Measurements from ENCODE around the gene NRN1L. TPM values are rescaled to one million over a fixed set of nuclear protein-coding genes. Genes with fewer than 3 reads are reported as not detected.

Gene NRN1L
- total RNA-seq, 1 donor from 2014 or later = not detected

DNA sequence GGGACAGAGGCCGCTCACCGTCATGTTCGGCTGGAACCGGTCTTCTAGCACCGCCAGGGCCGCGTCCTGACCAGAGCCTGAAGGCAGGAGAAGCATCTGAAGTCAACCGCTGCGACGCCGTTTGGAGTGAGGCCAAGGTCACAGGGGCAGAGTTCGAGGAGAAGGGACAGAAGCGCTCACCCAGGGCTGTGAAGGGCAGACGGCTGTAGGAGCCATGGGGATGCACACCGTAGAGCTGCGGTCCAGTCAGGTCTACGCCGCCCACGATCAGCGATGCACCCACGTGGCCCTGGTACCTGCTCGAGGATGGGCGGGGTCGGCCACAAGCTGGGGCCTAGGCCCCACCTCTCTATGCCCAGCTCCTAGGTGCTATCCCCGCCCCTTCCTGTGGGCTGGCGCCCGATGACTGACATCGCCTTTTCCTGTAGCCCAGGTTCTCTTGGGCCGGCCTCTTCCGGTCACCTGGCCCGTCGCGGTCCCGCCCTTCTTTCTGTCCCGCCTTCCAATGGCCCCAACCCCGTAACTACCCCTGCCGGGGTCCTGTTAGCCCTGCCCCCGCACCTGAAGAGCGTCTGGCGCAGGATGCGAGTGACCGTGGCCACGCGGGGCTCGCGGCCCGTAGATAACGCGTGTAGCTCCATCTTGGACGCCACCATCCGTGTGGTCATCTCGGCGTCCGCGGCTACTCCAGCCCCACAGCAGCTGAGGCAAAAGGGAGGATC lies 50.9 kb downstream of the NRN1L start:
- peak; percentile 92 for DNase-seq (ENCODE audit: low read depth)

Other genes with a start within 250 kb of the NRN1L start
- 0.55 and 2.8 TPM in 2 replicates for gene CARMIL2, start 239.7 kb upstream of the NRN1L start, total RNA-seq
- 10.0 and 11.3 TPM in 2 replicates for gene ACD, start 224.6 kb upstream of the NRN1L start, total RNA-seq
- gene PARD6A, start 223.9 kb upstream of the NRN1L start, total RNA-seq = 2.8 and 16.1 TPM in 2 replicates
- 14.6 and 22.8 TPM in 2 replicates for gene ENKD1, start 218.1 kb upstream of the NRN1L start, total RNA-seq
- 4.6 and 11.1 TPM in 2 replicates for gene C16orf86, start 218.1 kb upstream of the NRN1L start, total RNA-seq
- gene GFOD2, start 165.6 kb upstream of the NRN1L start, total RNA-seq = 24.7 and 33.6 TPM in 2 replicates
- 2.4 and 11.0 TPM in 2 replicates for gene RANBP10, start 78.3 kb upstream of the NRN1L start, total RNA-seq
- gene TSNAXIP1, start 78.0 kb upstream of the NRN1L start, total RNA-seq = under 0.01 and 4.8 TPM in 2 replicates
- gene THAP11, start 42.6 kb upstream of the NRN1L start, total RNA-seq = 19.6 and 36.1 TPM in 2 replicates
- 204 and 241 TPM in 2 replicates for gene NUTF2, start 38.0 kb upstream of the NRN1L start, total RNA-seq
- 34.7 and 37.2 TPM in 2 replicates for gene CENPT, start 37.2 kb upstream of the NRN1L start, total RNA-seq
- gene EDC4, start 11.8 kb upstream of the NRN1L start, total RNA-seq = 48.4 and 62.9 TPM in 2 replicates
- 14.8 and 39.7 TPM in 2 replicates for gene PSKH1, start 8.4 kb downstream of the NRN1L start, total RNA-seq
- gene CTRL, start 47.0 kb downstream of the NRN1L start, total RNA-seq = 0.15 and 0.69 TPM in 2 replicates
- 26.4 and 143 TPM in 2 replicates for gene PSMB10, start 52.0 kb downstream of the NRN1L start, total RNA-seq
- gene LCAT, start 59.2 kb downstream of the NRN1L start, total RNA-seq = 2.1 and 5.8 TPM in 2 replicates
- 42.0 and 104 TPM in 2 replicates for gene SLC12A4, start 83.8 kb downstream of the NRN1L start, total RNA-seq
- not detected in 2 replicates for gene DPEP3, start 95.6 kb downstream of the NRN1L start, total RNA-seq
- gene DPEP2, start 114.6 kb downstream of the NRN1L start, total RNA-seq = not detected in 2 replicates
- gene DPEP2NB, start 131.0 kb downstream of the NRN1L start, total RNA-seq = not detected in 2 replicates
- gene DDX28, start 138.3 kb downstream of the NRN1L start, total RNA-seq = 12.9 TPM in 2 replicates
- 19.0 and 23.8 TPM in 2 replicates for gene DUS2, start 138.4 kb downstream of the NRN1L start, total RNA-seq
- gene NFATC3, start 200.5 kb downstream of the NRN1L start, total RNA-seq = 6.1 and 17.4 TPM in 2 replicates